ENCODE data around the gene SLC6A5. TPM values are rescaled to one million over a fixed set of nuclear protein-coding genes. Genes with fewer than 3 reads are reported as not detected.

Gene SLC6A5
- total RNA-seq, 1 experiment from 2014 or later, result not detected

- H3K14ac ChIP-seq (ENCODE audit: insufficient read depth, low read length), result no peak overlapping the region
- H3K36me3 Mint-ChIP-seq (ENCODE audit: insufficient read depth in 1 of 3, low read depth in 3 of 3), result no peaks in the 10 kb centered on the region
- peaks cover 5% of the 10 kb centered on the region; the same call in 1 of the 2 replicates for H3K4me1 ChIP-seq (ENCODE audit: insufficient read depth, low read length)
- no peaks in the 10 kb centered on the region for H3K27me3 ChIP-seq (ENCODE audit: insufficient read depth, low read length)
- no peak for TF ChIP-seq CTCF (conservative IDR thresholded peaks at IDR 0.05)
- no peak overlapping the region for H3K4me2 ChIP-seq (ENCODE audit: insufficient read depth, insufficient read length, low read length)
- H2AK5ac ChIP-seq (ENCODE audit: insufficient read length, low read length), result no peak overlapping the region
- no peak overlapping the region for H4K5ac ChIP-seq (ENCODE audit: insufficient read length, low read depth, low read length)
- H3K27me3 Mint-ChIP-seq (ENCODE audit: low read depth), result peaks cover 12% of the 10 kb centered on the region; the same call in 1 of the 2 replicates
- H3T11ph ChIP-seq (ENCODE audit: low read length), result no peak overlapping the region
- H3K4me1 Mint-ChIP-seq, result peaks cover 19 to 20% of the 10 kb centered on the region in 2 experiments
- H3K9me3 ChIP-seq (ENCODE audit: control insufficient read depth, low read depth, low read length), result no peaks in the 10 kb centered on the region
- no peak overlapping the region for H3K23ac ChIP-seq (ENCODE audit: insufficient read length, low read depth, low read length)
- no peaks in the 10 kb centered on the region for H3K23me2 ChIP-seq (ENCODE audit: insufficient read length, low read depth, low read length, poor library complexity, severe bottlenecking)
- no peak overlapping the region for H2AFZ ChIP-seq (ENCODE audit: low read length)
- no peak overlapping the region for H3K9ac ChIP-seq (ENCODE audit: extremely low read depth, insufficient read length, low read length)
- no peaks in the 10 kb centered on the region for H3K79me1 ChIP-seq (ENCODE audit: insufficient read depth, low read depth, low read length, poor library complexity, severe bottlenecking)
- H4K91ac ChIP-seq (ENCODE audit: insufficient read length, low read depth, low read length), result no peak overlapping the region
- no peak overlapping the region for H2BK5ac ChIP-seq (ENCODE audit: insufficient read length, low read length)
- H4K20me1 ChIP-seq (ENCODE audit: control insufficient read depth, insufficient read depth, insufficient read length), result no peaks in the 10 kb centered on the region
- H3K9me3 Mint-ChIP-seq, result no peaks in the 10 kb centered on the region
- no peak overlapping the region for H3K4ac ChIP-seq (ENCODE audit: low read depth, low read length)
- H3K56ac ChIP-seq (ENCODE audit: insufficient read length, low read depth, low read length), result no peak overlapping the region
- H2BK20ac ChIP-seq (ENCODE audit: low read depth, low read length, poor library complexity, severe bottlenecking), result no peak overlapping the region
- H2BK120ac ChIP-seq (ENCODE audit: low read depth, low read length, poor library complexity, severe bottlenecking), result no peak overlapping the region
- H2BK12ac ChIP-seq (ENCODE audit: insufficient read length, low read depth, low read length), result no peak overlapping the region
- H4K8ac ChIP-seq (replicated peaks; ENCODE audit: insufficient read length, low read depth, low read length), result no peak overlapping the region
- no peak overlapping the region for H3K4me3 Mint-ChIP-seq
- no peaks in the 10 kb centered on the region for H3K79me2 ChIP-seq (ENCODE audit: insufficient read depth, low read length)
- no peak overlapping the region for H3K27ac ChIP-seq (ENCODE audit: insufficient read length, low read depth, low read length)
- no CpG with 5 or more reads among the region's 3 CpGs for WGBS (ENCODE audit: extremely low coverage, insufficient read length, low lambda C conversion rate)
- H3K27ac Mint-ChIP-seq, result no peak overlapping the region
- DNase-seq, result no peak
- no peak overlapping the region for H3K18ac ChIP-seq (ENCODE audit: insufficient read length, low read depth, low read length)
- H2BK15ac ChIP-seq (ENCODE audit: low read depth, low read length), result no peak overlapping the region
Observed at GRCh38 chr11:20654038-20654437, 54.6 kb downstream of the SLC6A5 start.

Measured in H9 (cell line).